Amniotic stem cell (primary cell): ENCODE results near the gene RCVRN.

Experiments used
- DNase-seq: peaks from one replicate; lab custom pipeline; 2025; lab: John Stamatoyannopoulos, UW

The RCVRN gene

DNA sequence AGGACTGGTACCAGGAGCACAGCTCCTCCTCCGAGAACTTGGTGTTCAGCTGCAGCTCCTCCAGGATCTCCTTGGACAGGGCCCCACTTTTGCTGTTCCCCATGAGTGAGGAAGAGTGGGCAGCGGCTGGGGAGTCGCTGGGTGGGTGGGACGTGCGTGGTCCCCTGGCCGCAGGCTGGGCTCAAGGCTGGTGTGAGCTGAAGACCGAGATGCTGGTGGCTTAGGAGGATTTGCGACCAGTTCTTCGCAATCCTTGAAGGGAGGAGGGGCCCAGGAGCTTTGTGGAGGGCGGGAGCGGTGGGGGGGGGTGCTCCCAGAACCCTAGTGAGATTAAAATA lies at the start of gene RCVRN:
Gene RCVRN (minus strand): TSS at position 194 of the 338 bp plus-strand sequence. CDS start 91 bp downstream, at position 103.
- DNase-seq, result no peak

DNA sequence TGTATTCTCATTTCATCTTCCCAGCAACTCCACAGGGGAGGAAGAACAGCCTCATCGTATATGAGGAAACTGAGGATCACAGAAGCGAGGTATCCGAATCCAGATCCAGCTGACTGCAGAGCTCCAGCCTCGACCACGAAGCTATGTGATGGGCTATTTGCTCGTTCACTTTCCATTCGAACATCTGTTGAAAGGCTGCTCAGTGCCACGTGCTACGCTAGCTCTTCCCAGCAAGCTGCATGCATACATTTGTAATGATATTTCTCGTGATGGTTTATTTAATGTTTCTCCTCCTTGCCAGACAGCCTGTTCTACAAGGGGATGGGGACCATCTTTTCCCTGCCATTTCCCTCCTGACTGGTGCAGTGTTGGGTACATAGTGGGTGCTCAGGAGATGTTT lies 48.4 kb upstream of the RCVRN start:
- DNase-seq, result no peak

DNA sequence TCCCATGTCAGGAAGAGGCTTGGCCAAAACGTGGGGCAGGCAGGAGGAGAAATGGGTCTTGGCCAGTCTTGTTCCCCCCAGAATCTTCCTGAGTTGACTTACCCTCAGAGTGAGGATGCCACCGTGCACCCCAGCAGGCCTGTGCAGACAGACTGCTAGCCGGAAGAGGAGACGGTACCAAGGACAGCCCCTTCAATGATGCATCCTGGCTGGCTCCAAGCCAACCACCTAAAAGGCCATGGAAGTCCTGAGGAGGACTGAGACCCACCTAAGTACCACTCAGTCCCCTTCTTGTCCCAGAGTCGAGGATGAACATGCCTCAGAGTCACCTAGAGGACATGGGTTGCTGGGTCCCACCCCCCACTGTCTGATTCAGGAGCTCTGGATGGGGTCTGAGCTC lies 46.7 kb upstream of the RCVRN start:
- DNase-seq, result no peak

DNA sequence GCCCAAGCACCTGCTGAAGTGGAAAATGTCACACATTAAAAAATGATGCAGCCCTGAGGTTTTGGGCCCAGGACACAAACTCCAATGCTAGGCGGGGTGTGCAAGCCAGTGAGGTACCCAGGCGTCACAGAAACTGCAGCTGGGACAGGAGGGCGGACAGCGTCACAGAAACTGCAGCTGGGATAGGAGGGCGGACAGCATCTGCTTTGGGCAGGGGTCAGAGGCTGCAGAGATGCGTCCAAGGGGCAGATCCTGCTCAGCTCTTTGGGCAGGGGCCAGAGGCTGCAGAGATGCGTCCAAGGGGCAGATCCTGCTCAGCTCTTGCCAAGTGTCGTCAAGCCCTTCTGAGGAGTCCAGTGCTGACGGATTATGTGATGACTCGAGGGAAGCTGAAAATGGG lies 43.9 kb upstream of the RCVRN start:
- no peak for DNase-seq

DNA sequence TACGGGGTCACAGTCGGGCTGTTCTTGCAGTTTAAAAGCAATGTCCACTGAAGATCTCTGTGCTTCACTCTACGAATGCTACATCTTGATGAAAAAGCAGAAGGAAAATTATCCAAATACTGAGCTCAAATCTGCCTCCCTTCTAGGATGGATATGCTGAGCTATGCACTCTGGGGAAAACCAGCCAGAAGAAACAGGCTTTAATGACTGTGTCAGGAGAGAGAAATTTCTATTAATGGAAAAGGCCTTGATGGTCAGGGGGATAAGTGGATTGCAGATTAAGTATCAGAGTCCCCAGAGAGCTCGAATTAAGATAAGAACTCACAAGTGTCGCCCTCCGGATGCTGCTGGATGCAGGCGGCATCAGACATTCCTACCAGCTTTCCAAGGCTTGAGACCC lies 39.6 kb upstream of the RCVRN start:
- DNase-seq, result no peak

DNA sequence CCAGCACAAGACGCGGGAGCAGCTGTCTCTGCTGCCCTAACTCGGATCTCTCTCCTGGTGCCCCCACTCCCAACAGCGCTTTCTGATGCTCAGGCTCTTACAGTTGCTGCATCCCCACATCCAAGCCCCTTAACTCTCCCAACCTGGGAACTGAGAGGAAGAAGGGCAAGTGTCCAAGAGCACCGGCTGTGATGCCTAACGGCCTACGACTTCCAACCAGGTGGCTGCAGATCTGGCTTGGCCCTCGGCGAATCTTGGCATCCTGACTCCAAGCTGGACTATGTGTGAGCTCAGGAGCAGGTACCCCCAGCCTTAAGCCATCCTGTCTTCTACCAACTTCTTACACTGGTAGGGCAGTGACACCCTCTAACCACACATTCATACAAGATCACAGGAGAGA lies 38.3 kb upstream of the RCVRN start:
- no peak for DNase-seq

DNA sequence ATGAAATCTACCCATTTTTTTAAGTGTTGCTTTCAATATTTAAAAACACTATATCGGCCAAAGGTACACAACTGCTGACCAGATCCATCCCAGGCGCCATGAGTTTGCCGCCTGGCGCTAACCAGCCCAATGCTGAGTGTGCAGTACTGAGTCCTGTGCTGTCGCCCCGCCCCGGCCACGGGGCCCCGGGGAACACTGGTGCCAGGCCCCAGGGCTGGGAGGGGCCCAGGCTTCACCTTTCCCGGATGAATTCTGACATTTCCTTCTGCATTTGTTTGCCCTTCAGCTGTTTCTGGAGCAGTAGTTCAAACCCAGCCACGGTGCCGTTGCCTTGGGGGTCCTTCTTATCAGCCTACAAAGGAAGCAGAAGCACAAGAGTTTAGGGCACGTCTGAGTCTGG lies 37.8 kb upstream of the RCVRN start:
- DNase-seq, result no peak

DNA sequence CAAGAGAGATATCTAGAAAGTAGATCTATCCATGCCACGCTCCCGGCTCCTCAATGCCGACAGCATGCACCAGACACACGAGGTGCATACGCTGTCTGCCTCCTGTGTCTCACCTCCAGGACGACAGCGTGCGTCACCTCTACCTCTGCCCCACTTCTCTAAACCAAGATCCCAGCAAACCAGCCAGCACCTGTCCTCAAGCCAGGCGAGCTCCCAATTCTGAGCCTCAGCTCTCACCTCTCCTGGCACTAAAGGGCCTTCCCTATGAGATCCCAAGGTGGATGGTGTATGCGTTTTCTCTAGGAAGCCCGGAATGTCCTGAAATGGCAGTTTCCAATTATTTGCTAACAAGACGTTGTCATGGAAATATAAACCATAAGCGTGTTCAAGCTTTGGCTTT lies 36.2 kb upstream of the RCVRN start:
- no peak for DNase-seq

DNA sequence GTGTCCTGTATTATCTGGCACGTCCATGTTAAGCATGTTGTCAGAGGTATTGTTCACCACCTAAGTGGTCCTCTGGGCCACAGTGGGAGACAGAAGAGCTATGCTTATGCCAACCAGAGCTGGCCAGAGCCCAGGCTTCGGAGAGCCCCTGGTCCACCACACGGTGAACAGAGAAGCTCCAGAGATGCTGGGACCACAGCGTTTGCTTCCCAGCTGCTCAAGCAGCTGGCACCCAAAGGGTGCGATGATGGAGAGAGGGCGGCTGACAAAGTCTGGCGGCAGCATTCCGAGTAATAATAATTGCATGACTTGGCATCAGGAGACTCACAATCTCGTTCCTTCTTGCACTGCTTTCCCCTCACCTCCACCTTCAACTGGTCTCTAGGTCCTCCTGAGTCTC lies 35.8 kb upstream of the RCVRN start:
- no peak for DNase-seq

DNA sequence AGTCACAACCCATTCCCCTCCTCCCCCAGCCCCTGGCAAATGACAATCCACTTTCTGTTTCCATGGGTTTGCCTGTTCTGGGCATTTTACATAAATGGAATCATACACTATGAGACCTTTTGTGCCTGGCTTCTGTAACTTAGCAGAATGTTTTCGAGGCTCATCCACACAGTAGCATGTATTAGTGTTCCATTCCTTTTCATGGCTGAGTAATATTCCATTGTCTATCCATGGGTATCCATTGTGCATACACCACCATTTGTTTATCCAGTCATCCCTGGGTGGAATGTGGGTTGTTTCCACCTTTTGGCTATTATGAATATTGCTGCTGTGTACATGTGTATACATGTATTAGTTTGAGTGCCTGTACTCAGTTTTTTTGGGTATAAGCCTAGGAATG lies 33.7 kb upstream of the RCVRN start:
- DNase-seq, result no peak

DNA sequence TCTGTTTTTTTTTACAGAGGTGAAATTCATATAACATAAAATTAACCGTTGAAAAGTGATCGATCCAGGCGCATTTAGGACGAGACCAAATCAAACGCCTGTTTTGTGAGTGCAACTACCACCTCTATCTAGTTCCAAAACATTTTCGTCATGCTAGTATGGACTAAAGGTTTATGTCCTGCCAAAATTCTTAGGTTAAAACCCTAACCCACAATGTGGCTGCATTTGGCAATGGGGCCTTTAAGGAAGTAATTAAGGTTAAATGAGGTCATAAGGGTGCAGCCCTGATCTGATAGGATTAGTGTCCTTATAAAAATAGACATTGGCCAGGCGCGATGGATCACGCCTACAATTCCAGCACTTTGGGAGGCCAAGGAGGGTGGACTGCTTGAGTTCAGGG lies 32.8 kb upstream of the RCVRN start:
- no peak for DNase-seq

DNA sequence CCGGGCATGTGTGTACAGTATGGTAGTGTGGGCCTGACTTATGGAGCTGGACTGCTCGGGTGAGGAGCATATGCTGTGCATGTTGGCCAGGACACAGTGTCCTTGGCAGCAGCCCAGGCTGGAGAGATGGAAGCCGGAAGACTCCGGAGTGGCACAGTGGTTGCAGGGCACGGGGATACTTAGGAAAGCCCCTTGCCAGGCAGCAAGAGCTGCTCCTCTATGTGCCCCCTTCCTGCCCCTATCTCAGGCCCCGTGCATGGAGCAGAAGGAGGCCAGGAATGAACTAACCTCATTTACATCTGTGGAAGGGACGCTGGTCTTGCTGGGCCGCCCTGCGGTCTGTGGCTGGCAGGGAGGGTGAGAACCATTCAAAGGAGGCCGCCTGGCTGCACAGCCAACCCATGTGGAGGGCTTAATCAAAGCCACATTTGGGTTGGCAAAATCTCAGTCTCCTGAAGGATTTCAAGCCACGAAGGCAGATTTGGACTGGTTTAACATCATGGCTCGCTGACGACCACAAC lies 32.2 kb upstream of the RCVRN start:
- DNase-seq, result no peak

DNA sequence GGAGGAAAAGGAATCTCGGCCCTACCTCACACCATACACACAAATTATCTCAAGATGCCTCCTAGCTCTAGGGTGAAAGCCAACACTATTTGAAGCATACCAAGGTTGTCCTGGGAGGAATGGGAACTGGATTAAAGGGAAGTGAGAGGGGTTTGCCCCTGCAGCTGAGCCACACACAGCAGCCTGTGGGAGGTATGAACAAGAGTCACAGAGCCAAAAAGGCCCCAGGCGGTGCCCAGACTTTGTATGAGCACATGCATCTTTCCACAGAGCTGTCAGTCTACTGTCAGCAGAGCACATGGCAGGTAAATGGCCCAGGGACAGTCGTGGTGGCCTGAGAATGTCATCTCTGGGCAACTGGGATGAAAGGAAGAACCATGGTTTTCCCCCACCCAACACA lies 31.0 kb upstream of the RCVRN start:
- DNase-seq, result no peak

DNA sequence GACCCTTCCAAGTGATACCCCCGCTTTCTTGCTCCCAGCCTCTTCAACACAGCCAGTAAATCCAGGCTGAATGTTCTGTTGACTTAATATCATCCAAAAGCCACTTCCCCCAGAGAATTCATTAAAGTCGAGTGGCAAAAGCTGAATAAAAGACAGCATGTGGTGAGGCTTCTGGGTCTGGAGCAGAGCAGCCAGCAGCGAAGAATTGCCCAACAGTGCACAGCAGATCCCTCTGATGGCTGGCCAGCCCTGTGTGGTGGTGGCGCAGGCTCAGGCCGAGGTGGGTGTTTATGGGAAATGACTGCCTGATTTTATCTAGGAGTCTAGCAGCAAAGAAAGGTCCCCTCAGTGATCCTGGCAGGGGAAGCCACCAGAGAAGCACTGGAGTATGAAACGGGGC lies 30.3 kb upstream of the RCVRN start:
- no peak for DNase-seq

DNA sequence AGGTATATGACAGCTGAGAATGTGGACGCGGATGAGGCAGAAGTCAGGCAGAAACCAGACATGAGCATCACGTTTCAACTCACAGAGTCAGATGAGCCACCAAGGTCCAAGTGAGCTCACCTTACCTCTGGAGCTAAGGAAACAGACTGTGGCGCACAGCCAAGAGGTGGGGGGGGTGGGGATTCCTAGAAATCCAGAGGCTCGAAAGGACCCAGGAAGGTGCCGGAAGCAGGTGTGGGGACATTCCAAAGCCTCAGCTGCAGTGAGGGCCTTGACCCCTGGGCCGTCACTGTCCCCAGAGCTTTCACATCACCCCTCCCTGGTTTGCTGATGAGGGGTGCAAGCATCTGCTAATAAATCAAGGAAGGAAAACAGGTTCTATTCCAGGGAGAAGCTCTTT lies 29.3 kb upstream of the RCVRN start:
- no peak for DNase-seq

DNA sequence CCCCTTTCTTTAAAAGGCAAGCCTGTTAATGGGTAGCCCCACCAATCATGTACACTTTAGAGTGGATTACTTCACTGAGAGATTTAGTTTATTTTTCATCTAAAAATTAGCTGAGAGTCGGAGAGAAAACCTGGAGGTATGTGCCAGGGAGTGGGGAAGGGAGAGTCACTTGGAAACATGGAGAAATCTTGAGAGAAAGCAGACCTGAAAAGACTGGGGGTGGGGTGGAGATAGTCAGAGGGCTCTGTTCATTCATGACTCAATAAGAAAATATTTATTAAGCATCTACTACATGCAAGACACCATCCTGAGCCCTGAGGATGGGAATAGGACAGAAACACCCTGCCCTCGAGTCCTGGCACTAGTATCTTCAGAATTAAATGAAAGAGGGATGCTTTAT lies 27.4 kb upstream of the RCVRN start:
- DNase-seq, result no peak

DNA sequence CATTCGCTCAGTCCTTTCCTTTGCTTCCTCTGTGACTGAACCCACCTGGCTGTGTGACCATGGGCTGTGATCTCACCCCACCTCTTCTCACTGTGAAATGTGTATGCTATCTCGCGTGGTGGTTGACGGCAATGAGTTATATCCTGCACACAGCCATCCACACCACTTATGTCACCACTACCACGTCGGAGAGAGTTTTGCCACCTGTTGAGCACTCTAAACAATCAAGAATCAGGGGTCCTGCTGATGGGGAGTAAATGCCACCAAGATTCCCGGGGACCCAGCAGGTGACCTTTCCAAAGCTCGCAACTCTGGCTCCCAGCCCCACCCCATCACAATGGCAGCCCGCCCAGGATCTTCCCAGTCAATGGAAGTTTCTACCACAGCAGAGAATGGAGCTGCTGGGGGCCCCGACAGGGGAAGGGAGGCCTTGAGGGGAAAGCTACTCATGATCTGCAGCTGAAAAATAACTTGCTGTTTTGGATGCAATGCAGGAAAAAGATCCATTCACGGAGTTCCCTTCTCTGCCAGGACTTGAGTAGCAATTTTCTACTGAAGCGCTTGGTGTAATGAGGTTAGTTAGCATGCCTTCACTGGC lies 26.2 kb upstream of the RCVRN start:
- no peak for DNase-seq

DNA sequence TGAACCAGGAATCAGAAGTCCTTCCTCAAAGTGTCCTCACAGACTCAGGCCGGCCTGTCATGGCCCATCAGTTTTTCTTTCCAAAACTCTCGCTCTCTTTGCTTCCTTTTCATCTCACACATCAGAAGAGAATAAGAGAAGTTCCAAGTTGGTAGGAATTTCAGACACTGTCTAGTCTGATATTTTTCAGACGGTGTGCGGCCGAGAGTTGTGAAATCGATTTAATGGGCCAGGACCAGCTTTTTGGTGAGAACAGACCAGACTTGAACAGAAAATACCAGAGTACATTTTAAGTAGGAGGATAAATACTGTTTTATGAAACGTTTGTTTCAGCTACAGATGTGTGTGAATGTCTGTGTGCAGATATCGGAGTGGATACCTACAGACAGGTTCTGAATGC lies 24.8 kb upstream of the RCVRN start:
- DNase-seq, result no peak

DNA sequence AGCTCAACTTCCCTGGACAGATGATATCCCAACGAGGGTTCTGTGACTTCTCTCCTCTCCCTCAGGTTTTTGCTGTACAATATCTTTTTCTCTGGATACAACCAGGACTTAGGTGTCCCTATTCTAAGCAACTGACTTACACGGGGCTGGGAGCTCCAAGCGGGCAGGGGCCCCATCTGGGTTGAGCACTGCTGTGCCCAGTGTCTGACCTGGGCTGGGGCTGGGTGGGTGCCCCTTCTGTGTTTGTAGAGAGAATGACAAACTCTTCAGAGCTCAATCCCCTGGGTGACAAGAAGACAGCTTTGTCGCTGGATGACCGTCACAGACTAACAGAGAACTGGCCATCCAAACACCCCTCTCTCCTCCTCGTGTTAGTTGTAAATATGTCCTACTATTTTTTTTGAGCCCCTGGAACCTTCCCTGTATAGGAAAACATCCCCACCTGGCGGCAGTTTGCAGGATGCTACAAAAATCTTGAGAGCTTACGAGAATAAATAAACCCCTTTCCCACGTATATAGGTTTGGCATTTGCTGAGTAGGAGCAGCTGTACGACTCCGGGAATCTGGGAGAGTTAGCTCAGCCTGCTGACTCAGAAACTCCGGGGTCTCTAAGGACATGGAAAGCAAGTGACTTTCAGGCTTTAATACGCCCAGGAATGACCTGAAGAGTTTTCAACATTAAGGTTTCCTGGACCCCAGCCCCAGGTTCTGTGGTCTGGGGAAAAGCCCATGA lies 23.7 kb upstream of the RCVRN start:
- peak; percentile 93 for DNase-seq

DNA sequence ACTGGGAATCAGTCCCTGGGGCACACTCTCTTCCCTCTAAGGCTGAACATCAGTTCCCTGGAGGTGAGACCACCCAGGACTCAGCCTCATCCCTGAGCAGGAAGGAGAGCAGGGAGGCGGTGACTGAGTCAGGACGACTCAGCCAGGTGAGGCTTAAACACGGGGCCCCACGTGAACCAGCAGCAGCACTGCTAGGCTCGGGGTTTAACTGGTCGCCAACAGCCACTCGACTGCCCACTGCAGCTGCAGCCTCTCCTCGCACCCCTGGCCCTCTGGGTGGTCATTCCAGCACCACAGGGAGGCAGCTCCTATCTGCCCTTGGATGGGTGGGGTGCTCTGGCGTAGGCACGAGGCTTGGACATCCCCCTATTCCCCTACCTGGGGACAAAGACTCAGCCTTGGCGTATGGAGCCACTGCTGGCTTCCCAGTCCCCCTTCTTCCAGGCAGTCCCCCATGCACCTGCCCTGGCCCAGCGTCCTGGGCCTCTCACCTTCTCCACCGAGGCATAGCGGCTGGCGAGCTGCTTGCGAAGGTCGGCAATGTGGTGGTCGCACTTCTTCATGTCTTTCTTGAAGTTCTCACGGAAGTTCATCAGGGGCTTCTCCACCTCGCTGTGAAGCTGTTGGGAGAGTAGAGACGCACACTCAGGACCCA lies 21.2 kb upstream of the RCVRN start:
- DNase-seq, result no peak

DNA sequence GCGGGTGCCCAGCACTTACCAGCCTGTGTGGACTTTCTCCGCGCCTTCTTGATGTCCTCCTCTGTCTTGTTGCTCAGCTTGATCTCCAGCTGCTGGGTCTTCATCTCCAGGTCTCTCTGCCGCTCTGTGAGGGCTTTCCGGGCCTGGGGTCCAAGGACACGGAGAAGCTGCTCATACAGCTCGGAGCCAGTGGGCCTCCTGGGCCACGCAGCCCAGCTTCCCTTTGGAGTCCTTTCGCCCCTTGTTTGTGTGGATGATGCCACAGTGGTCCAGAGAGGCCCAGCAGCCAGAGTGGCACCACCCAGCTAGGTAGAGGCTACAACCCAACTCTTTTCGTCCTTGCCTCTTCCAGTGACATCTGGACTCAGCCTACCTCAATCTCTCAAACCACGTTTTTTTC lies 20.4 kb upstream of the RCVRN start:
- no peak for DNase-seq

DNA sequence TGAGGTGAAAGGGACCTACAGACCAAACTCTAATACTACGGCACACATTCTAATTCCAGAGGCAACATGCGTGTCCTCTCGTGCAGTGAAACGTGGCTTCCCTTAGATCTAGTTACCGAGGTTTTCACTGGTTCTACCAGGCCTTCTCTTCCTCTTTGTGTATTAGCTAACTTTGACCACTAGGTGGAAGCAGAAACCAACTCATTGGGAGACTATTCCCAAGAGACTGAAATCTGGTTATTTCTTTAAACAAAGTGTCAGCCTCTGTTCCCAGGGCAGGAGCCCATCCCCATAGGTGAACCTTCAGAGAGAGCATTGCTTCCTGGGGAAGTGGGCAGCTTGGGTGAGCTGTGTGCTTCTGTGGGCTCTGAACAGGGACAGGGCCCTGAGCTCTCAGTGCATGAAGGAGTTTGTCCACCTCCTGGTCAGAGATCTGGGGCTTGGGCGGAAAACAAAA lies 19.7 kb upstream of the RCVRN start:
- DNase-seq, result peak; percentile 52
